SK-N-SH (cell line): Measurements from ENCODE around the gene ZMYND19. TPM values are rescaled to one million over a fixed set of nuclear protein-coding genes. Genes with fewer than 3 reads are reported as not detected.

Source experiments
- CTCF ChIA-PET: fragments of 300-600, 350-600 bp; formaldehyde crosslinking; extraction: SDS; loops from one replicate; lab custom pipeline; 2021; lab: Yijun Ruan, JAX
- POLR2A ChIA-PET: fragments of 350-600 bp; sonication (Branson Sonifier 250); formaldehyde crosslinking; extraction: SDS; loops from one replicate; lab custom pipeline; 2020; ENCODE audit warnings: antibody characterized with exemption, inconsistent platforms; lab: Yijun Ruan, JAX
- DNase-seq: peaks from one replicate; pipeline ENCODE4 v3.0.0; 2012
- H2AFZ ChIP-seq: fragments of 200-600 bp; sonication (generic); 2 replicates; pipeline ENCODE4 v1.8.1; 2016; ENCODE audit warnings: antibody characterized with exemption, mild to moderate bottlenecking, low read depth
- H3F3A ChIP-seq: fragments of 200-600 bp; sonication (generic); replicated peaks from 2 replicates; pipeline ENCODE3; 2016; ENCODE audit warnings: antibody characterized with exemption, mild to moderate bottlenecking; ENCODE audit not compliant: insufficient read depth
- H3K27ac ChIP-seq, 2 experiments: fragments of 200-500 bp in 1 of 2; fragments of 200-600 bp in 1 of 2; sonication (Bioruptor generic) in 1 of 2; sonication (generic), shearing (Covaris generic) in 1 of 2; 2 replicates each; pipeline versions ENCODE4 v1.5.1 to v1.6.1; 2014 to 2016; ENCODE audit warnings: low read depth in 2 of 2, inconsistent platforms in 1 of 2, low read length in 1 of 2, mild to moderate bottlenecking in 1 of 2, mixed read lengths in 1 of 2
- H3K27me3 ChIP-seq: fragments of 200-600 bp; sonication (generic), shearing (Covaris generic); 2 replicates; pipeline ENCODE4 v1.6.1; 2016; ENCODE audit warnings: mixed run types; ENCODE audit not compliant: insufficient read depth
- H3K36me3 ChIP-seq, 2 experiments: fragments of 200-500 bp in 1 of 2; fragments of 200-600 bp in 1 of 2; sonication (Bioruptor generic) in 1 of 2; sonication (generic) in 1 of 2; replicated peaks in 1 of 2; 2 replicates each; pipeline versions ENCODE3 to v1.5.1; 2014 to 2016; ENCODE audit warnings: low read length in 1 of 2, mild to moderate bottlenecking in 1 of 2; ENCODE audit not compliant: insufficient read depth in 2 of 2, control insufficient read depth in 1 of 2
- H3K4me1 ChIP-seq, 2 experiments: fragments of 200-500 bp in 1 of 2; fragments of 200-600 bp in 1 of 2; sonication (Bioruptor generic) in 1 of 2; sonication (generic), shearing (Covaris generic) in 1 of 2; 2 replicates each; pipeline versions ENCODE4 v1.5.1 to v1.6.1; 2014 to 2016; ENCODE audit warnings: low read depth in 1 of 2, low read length in 1 of 2, mixed run types in 1 of 2; ENCODE audit not compliant: insufficient read depth in 2 of 2, control insufficient read depth in 1 of 2
- H3K4me2 ChIP-seq: fragments of 200-600 bp; sonication (generic), shearing (Covaris generic); 2 replicates; pipeline ENCODE4 v1.6.1; 2017; ENCODE audit warnings: mixed run types
- H3K4me3 ChIP-seq, 2 experiments: fragments of 200-500 bp in 1 of 2; fragments of 200-600 bp in 1 of 2; sonication (Bioruptor generic) in 1 of 2; sonication (generic), shearing (Covaris generic) in 1 of 2; 2 replicates each; pipeline versions ENCODE4 v1.5.1 to v1.8.1; 2014 to 2016; ENCODE audit warnings: low read depth in 2 of 2, inconsistent platforms in 1 of 2, low read length in 1 of 2, mild to moderate bottlenecking in 1 of 2, mixed read lengths in 1 of 2, moderate library complexity in 1 of 2
- H3K79me2 ChIP-seq: fragments of 200-600 bp; sonication (generic); 2 replicates; pipeline ENCODE4 v1.8.1; 2017; ENCODE audit warnings: mild to moderate bottlenecking; ENCODE audit not compliant: insufficient read depth
- H3K9ac ChIP-seq: fragments of 200-600 bp; sonication (generic); 2 replicates; pipeline ENCODE4 v1.6.1; 2017; ENCODE audit warnings: mixed run types
- H3K9me2 ChIP-seq: fragments of 200-600 bp; sonication (generic); 2 replicates; pipeline ENCODE4 v1.6.1; 2017; ENCODE audit warnings: mixed run types
- H3K9me3 ChIP-seq: fragments of 200-600 bp; sonication (generic); 2 replicates; pipeline ENCODE4 v1.6.1; 2017; ENCODE audit warnings: mixed run types, mild to moderate bottlenecking, moderate library complexity
- H4K20me1 ChIP-seq: fragments of 200-600 bp; sonication (generic); 2 replicates; pipeline ENCODE4 v1.6.1; 2017; ENCODE audit warnings: mild to moderate bottlenecking, mixed run types; ENCODE audit not compliant: insufficient read depth
- ELF1 ChIP-seq: IDR thresholded peaks from 2 replicates; pipeline ENCODE4 v1.4.0; 2012
- EP300 ChIP-seq, 2 experiments: IDR thresholded peaks; 2 replicates each; pipeline versions ENCODE4 v1.4.0 to v1.6.1; 2012; ENCODE audit warnings: borderline replicate concordance in 1 of 2, low read depth in 1 of 2, low read length in 1 of 2
- GATA2 ChIP-seq: sonication (generic); formaldehyde crosslinking; IDR thresholded peaks from 2 replicates; pipeline ENCODE4 v1.5.0; 2020; ENCODE audit warnings: mild to moderate bottlenecking, missing genetic modification reagents
- JUND ChIP-seq: IDR thresholded peaks from 2 replicates; pipeline ENCODE4 v1.4.0; 2012
- RAD21 ChIP-seq: IDR thresholded peaks from 2 replicates; pipeline ENCODE4 v1.6.1; 2012; ENCODE audit warnings: mild to moderate bottlenecking, low read length
- RXRA ChIP-seq: IDR thresholded peaks from 2 replicates; pipeline ENCODE4 v1.4.0; 2012; ENCODE audit warnings: low read depth, mild to moderate bottlenecking, borderline replicate concordance
- SMC3 ChIP-seq: IDR thresholded peaks from 2 replicates; pipeline ENCODE4 v1.6.1; 2012; ENCODE audit warnings: low read depth, low read length, improper control_type of control experiment
- TAF1 ChIP-seq: IDR thresholded peaks from 2 replicates; pipeline ENCODE4 v1.6.1; 2012; ENCODE audit warnings: low read depth, mild to moderate bottlenecking, low read length, moderate library complexity, borderline replicate concordance
- TEAD4 ChIP-seq: IDR thresholded peaks from 2 replicates; pipeline ENCODE4 v1.4.0; 2012; ENCODE audit warnings: mild to moderate bottlenecking, borderline replicate concordance; ENCODE audit not compliant: insufficient read depth
- WGBS: methylation state at CpG from one replicate; pipeline ENCODE4 v1.1.6; 2017; ENCODE audit warnings: low lambda C conversion rate; 5-methylcytosine and 5-hydroxymethylcytosine counted together
- polyA plus RNA-seq, 3 experiments: library from polyadenylated mRNA; depleted of rRNA; stranded (reverse); fragments of >200 nt; gene quantifications; 2 replicates each; pipeline ENCODE4 v1.2.3, GENCODE V29; 2012
- TF ChIP-seq, protein P1 (sequence below): IDR thresholded peaks from 2 replicates; pipeline ENCODE4; 2012
- TF ChIP-seq, protein P2 (sequence below): fragments of 150-350 bp; IDR thresholded peaks from 2 replicates; pipeline ENCODE4 v1.6.1; 2017; ENCODE audit warnings: antibody characterized with exemption, low read length, low read depth, borderline replicate concordance

ZMYND19 gene
- polyA plus RNA-seq, 1 of the 3 experiments (the other 2 are of a cell fraction): 43.1 TPM

DNA sequence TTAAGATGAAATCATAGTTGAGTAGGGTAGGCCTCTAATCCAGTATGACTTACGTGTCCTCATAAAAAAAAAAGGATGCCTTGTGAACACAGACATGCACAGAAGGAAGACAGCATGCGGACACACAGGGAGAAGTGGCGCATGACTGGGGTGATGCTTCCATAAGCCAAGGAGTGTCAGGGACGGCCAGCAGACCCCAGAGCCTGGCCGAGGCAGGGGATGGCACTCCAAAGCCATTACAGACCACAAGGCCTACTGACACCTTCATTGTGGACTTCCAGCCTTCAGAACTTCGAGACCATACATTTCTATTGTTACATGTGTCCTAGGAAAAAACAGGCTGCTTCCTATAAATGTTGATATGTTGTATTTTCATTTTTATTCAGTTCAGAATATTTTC lies 48.4 kb upstream of the ZMYND19 start:
- no peaks in the 10 kb centered on the region for H3K9me3 ChIP-seq
- no peak overlapping the region for H2AFZ ChIP-seq
- TF ChIP-seq RAD21 (no peak), ELF1 (no peak), SMC3 (no peak), JUND (no peak), TAF1 (no peak)
- TF ChIP-seq, protein P1, sequence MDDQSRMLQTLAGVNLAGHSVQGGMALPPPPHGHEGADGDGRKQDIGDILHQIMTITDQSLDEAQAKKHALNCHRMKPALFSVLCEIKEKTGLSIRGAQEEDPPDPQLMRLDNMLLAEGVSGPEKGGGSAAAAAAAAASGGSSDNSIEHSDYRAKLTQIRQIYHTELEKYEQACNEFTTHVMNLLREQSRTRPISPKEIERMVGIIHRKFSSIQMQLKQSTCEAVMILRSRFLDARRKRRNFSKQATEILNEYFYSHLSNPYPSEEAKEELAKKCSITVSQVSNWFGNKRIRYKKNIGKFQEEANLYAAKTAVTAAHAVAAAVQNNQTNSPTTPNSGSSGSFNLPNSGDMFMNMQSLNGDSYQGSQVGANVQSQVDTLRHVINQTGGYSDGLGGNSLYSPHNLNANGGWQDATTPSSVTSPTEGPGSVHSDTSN: no peak
- no peak overlapping the region for H3K9ac ChIP-seq
- H3K4me3 ChIP-seq: no peak overlapping the region
- no peaks in the 10 kb centered on the region for H3K4me1 ChIP-seq
- POLR2A ChIA-PET: no interaction called here
- CTCF ChIA-PET: no interaction called here
- H3K36me3 ChIP-seq: no peaks in the 10 kb centered on the region
- H3K79me2 ChIP-seq: peaks cover 100% of the 10 kb centered on the region
- peaks cover 3% of the 10 kb centered on the region for H3F3A ChIP-seq
- 96% methylated on average over 4 of the region's 6 CpGs for WGBS
- H3K9me2 ChIP-seq: no peaks in the 10 kb centered on the region
- no peak for DNase-seq
- H3K4me2 ChIP-seq: no peak overlapping the region
- no peak overlapping the region for H3K27ac ChIP-seq
- peaks cover 81% of the 10 kb centered on the region for H4K20me1 ChIP-seq
- no peaks in the 10 kb centered on the region for H3K27me3 ChIP-seq

DNA sequence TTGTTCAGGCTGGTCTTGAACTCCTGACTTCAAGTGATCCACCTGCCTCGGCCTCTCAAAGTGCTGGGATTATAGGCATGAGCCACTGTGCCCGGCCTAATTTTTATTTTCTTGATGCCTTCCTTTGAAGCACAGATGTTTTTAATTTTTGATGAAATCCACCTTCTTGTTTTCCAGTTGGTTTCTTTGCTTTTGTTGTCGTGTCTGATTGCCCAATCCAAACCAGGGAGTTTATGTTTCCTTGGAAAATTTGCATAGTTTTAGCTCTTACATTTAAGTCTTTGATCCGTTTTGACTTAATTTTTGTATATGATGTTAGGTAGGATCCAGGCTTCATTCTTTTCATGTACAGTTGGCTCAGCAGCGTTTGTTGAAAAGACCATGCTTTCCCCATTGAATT lies 43.7 kb upstream of the ZMYND19 start:
- POLR2A ChIA-PET: no interaction called here
- Histone ChIP-seq H3K9me2 (no peaks in the 10 kb centered on the region), H2AFZ (no peak overlapping the region), H3K27ac (no peak overlapping the region), H3K9ac (no peak overlapping the region), H3K36me3 (no peaks in the 10 kb centered on the region), H3K4me2 (no peak overlapping the region), H3F3A (peaks cover 3% of the 10 kb centered on the region), H3K79me2 (peaks cover 100% of the 10 kb centered on the region), H3K4me3 (no peak overlapping the region)
- CTCF ChIA-PET: no interaction called here
- no peak for DNase-seq
- WGBS: 89% methylated on average over 5 of the region's 5 CpGs
- TF ChIP-seq, protein P2, sequence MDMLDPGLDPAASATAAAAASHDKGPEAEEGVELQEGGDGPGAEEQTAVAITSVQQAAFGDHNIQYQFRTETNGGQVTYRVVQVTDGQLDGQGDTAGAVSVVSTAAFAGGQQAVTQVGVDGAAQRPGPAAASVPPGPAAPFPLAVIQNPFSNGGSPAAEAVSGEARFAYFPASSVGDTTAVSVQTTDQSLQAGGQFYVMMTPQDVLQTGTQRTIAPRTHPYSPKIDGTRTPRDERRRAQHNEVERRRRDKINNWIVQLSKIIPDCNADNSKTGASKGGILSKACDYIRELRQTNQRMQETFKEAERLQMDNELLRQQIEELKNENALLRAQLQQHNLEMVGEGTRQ: no peak
- TF ChIP-seq TEAD4 (no peak), RXRA (no peak), GATA2 (CRISPR knock-in tag) (no peak), EP300 (IDR thresholded peaks at IDR 0.05; ENCODE audit: borderline replicate concordance in 1 of 2, low read depth in 1 of 2, low read length in 1 of 2) (no peak)
- TF ChIP-seq, all 33 proteins: peak for 0
- peaks cover 0 to 7% of the 10 kb centered on the region in 2 experiments; a peak in 2 of 4 replicates for H3K4me1 ChIP-seq
- no peaks in the 10 kb centered on the region for H3K9me3 ChIP-seq
- no peaks in the 10 kb centered on the region for H3K27me3 ChIP-seq
- peaks cover 88% of the 10 kb centered on the region for H4K20me1 ChIP-seq
